Esophagus squamous epithelium (tissue), 5 donors: ENCODE results near the gene RNF223. TPM values are rescaled to one million over a fixed set of nuclear protein-coding genes. Genes with fewer than 3 reads are reported as not detected.

ENCODE experiments used
- DNase-seq: peaks from one replicate; lab custom pipeline; 2025; lab: John Stamatoyannopoulos, UW
- H3K27ac ChIP-seq, 4 donors: fragments of 200-600 bp; sonication (generic); one replicate each; pipeline ENCODE4 v1.5.1; 2016 to 2019; ENCODE audit warnings: mild to moderate bottlenecking in 1 of 4
- H3K27me3 ChIP-seq, 4 donors: fragments of 200-600 bp; sonication (generic); 1 replicate in 3 of 4; 2 replicates in 1 of 4; pipeline versions ENCODE4 v1.5.1 to v1.6.0; 2017 to 2021; ENCODE audit warnings: antibody characterized with exemption in 1 of 4
- H3K36me3 ChIP-seq, 3 donors: fragments of 200-600 bp; sonication (generic); one replicate each; pipeline ENCODE4 v1.5.1; 2016 to 2019
- H3K4me1 ChIP-seq, 3 donors: fragments of 200-600 bp; sonication (generic); one replicate each; pipeline ENCODE4 v1.5.1; 2017 to 2019
- H3K4me3 ChIP-seq, 4 donors: fragments of 200-600 bp; sonication (generic); 1 replicate in 3 of 4; 2 replicates in 1 of 4; pipeline ENCODE4 v1.5.1; 2016 to 2019; ENCODE audit warnings: mild to moderate bottlenecking in 2 of 4, moderate library complexity in 1 of 4
- H3K9me3 ChIP-seq, 3 donors: fragments of 200-600 bp; sonication (generic); one replicate each; pipeline ENCODE4 v1.5.1; 2016 to 2019
- CTCF ChIP-seq, 6 experiments: fragments of 450-650 bp in 4 of 6; fragments of 200-600 bp in 2 of 6; sonication (generic) in 2 of 6; IDR thresholded peaks; one replicate each; pipeline ENCODE4 v1.5.1; 2016 to 2019; ENCODE audit warnings: antibody characterized with exemption in 6 of 6, mild to moderate bottlenecking in 4 of 6, moderate library complexity in 4 of 6
- POLR2A ChIP-seq, 4 donors: fragments of 450-650 bp; IDR thresholded peaks; one replicate each; pipeline ENCODE4 v1.6.1; 2017; ENCODE audit warnings: antibody characterized with exemption in 4 of 4, mild to moderate bottlenecking in 4 of 4, moderate library complexity in 3 of 4
- WGBS, 2 donors: methylation state at CpG; one replicate each; pipeline ENCODE4 v1.1.5; 2018; 5-methylcytosine and 5-hydroxymethylcytosine counted together
- intact Hi-C: fragments of 100-400 bp; cut with DNase I; formaldehyde crosslinking; loops from one replicate; pipeline ENCODE4 v1.15.0; 2022
- total RNA-seq, 4 donors: library from RNA; depleted of rRNA; stranded (reverse); fragments of >200 nt; gene quantifications; one replicate each; pipeline ENCODE4 v1.1.0, GENCODE V29; 2016
- donor health status: DM: yes; HTN: yes; CAD: no.

The RNF223 gene
- total RNA-seq, 4 donors from 2014 or later, result 11.8 to 25.3 (median 12.3) TPM

GRCh38 chr1:1039145-1039910 is 34.8 kb downstream of the RNF223 start:
- TF ChIP-seq CTCF (IDR thresholded peaks at IDR 0.05) (no peak), POLR2A (IDR thresholded peaks at IDR 0.05) (no peak)
- Histone ChIP-seq H3K27ac (no peak overlapping the region), H3K4me1 (peaks cover 17 to 45% (median 18%) of the 10 kb centered on the region in 3 donors), H3K36me3 (peaks cover 0 to 24% (median 0%) of the 10 kb centered on the region in 3 donors), H3K9me3 (no peaks in the 10 kb centered on the region), H3K4me3 (peak overlapping the region in 1 of 4 donors; percentile 67), H3K27me3 (peaks cover 0 to 52% (median 0%) of the 10 kb centered on the region in 4 donors)
- 44 to 56% methylated on average over 8 to 11 of the region's 17 CpGs for WGBS, 2 donors
- no peak for DNase-seq
- intact Hi-C loops, result loop anchor here (10.0 kb wide), 2 partner anchors 75 to 255 kb away; partner anchors contain the start of gene C1orf159

GRCh38 chr1:1038694-1039093 is 35.4 kb downstream of the RNF223 start:
- intact Hi-C loops, result loop anchor here (10.0 kb wide), 2 partner anchors 76 to 256 kb away; partner anchors contain the start of gene C1orf159
- Histone ChIP-seq H3K4me3 (no peak overlapping the region), H3K27me3 (peaks cover 0 to 59% (median 0%) of the 10 kb centered on the region in 4 donors), H3K4me1 (peaks cover 19 to 51% (median 23%) of the 10 kb centered on the region in 3 donors), H3K9me3 (no peaks in the 10 kb centered on the region), H3K27ac (no peak overlapping the region), H3K36me3 (peaks cover 0 to 17% (median 0%) of the 10 kb centered on the region in 3 donors)
- DNase-seq, result no peak
- no peak for TF ChIP-seq POLR2A (IDR thresholded peaks at IDR 0.05)
- TF ChIP-seq CTCF (IDR thresholded peaks at IDR 0.05), result no peak
- 75 to 78% methylated on average over 4 to 5 of the region's 6 CpGs for WGBS, 2 donors

GRCh38 chr1:1037366-1038327 is 36.5 kb downstream of the RNF223 start:
- no peak overlapping the region for H3K27ac ChIP-seq
- peaks cover 0 to 69% (median 0%) of the 10 kb centered on the region in 4 donors for H3K27me3 ChIP-seq
- no peak for DNase-seq
- peaks cover 0 to 7% (median 0%) of the 10 kb centered on the region in 3 donors for H3K36me3 ChIP-seq
- no peak overlapping the region for H3K4me3 ChIP-seq
- no peaks in the 10 kb centered on the region for H3K9me3 ChIP-seq
- intact Hi-C loops, result loop anchor here (10.0 kb wide), 2 partner anchors 77 to 257 kb away; partner anchors contain the start of gene C1orf159
- WGBS, 2 donors, result 50 to 90% methylated on average over 2 to 8 of the region's 30 CpGs
- TF ChIP-seq POLR2A (IDR thresholded peaks at IDR 0.05) (no peak), CTCF (IDR thresholded peaks at IDR 0.05) (no peak)
- peaks cover 22 to 61% (median 34%) of the 10 kb centered on the region in 3 donors for H3K4me1 ChIP-seq

- Histone ChIP-seq H3K27ac (no peak overlapping the region), H3K4me3 (no peak overlapping the region), H3K27me3 (peaks cover 0 to 84% (median 0%) of the 10 kb centered on the region in 4 donors), H3K36me3 (peaks cover 0 to 5% (median 0%) of the 10 kb centered on the region in 3 donors), H3K9me3 (no peaks in the 10 kb centered on the region), H3K4me1 (peaks cover 25 to 73% (median 32%) of the 10 kb centered on the region in 3 donors)
- no peak for DNase-seq
- WGBS, 2 donors, result 80 to 85% methylated on average over 1 to 7 of the region's 19 CpGs
- no peak for TF ChIP-seq POLR2A (IDR thresholded peaks at IDR 0.05)
- TF ChIP-seq CTCF (IDR thresholded peaks at IDR 0.05), result no peak
- intact Hi-C loops, result loop anchor here (10.0 kb wide), 2 partner anchors 79 to 259 kb away; partner anchors contain the start of gene C1orf159
Measured at GRCh38 chr1:1035291-1035943, 38.7 kb downstream of the RNF223 start.
